Panc1 (cell line): ENCODE data around the gene FILIP1L. TPM values are rescaled to one million over a fixed set of nuclear protein-coding genes. Genes with fewer than 3 reads are reported as not detected.

Experiments
- ATAC-seq: fragments of 200-7000 bp; cut with Tn5 transposase; 2 replicates; pipeline ENCODE4 v1.9.1; 2020; ENCODE audit warnings: mild to moderate bottlenecking, moderate library complexity
- BruUV-seq: library from RNA; stranded (reverse); fragments of 400-500 nt; replicated peaks from 2 replicates; lab custom pipeline; 2021; lab: Mats Ljungman, UMichigan
- CTCF ChIA-PET: fragments of 300-600 bp; sonication (Branson Sonifier 250); formaldehyde crosslinking; loops from one replicate; lab custom pipeline; 2022; ENCODE audit warnings: antibody characterized with exemption; lab: Charles Lee
- POLR2A ChIA-PET: fragments of 300-600 bp; sonication (Branson Sonifier 250); formaldehyde crosslinking; loops from one replicate; lab custom pipeline; 2022; ENCODE audit warnings: antibody characterized with exemption; lab: Charles Lee
- DNase-seq: peaks from one replicate; pipeline ENCODE4 v3.0.0-alpha.2; 2010; ENCODE audit warnings: low read depth, low spot score
- H3K27ac ChIP-seq: 2 replicates; pipeline ENCODE4 v1.5.1; 2011; ENCODE audit warnings: mild to moderate bottlenecking, low read length, inconsistent platforms
- H3K27me3 ChIP-seq: fragments of 200-500 bp; sonication (Bioruptor generic); 2 replicates; pipeline ENCODE4 v1.6.0; 2014; ENCODE audit warnings: low read length, inconsistent platforms; ENCODE audit not compliant: control insufficient read depth, insufficient read depth
- H3K36me3 ChIP-seq: fragments of 200-500 bp; sonication (Bioruptor generic); 2 replicates; pipeline ENCODE4 v1.5.1; 2014; ENCODE audit warnings: inconsistent platforms, mild to moderate bottlenecking, low read length, moderate library complexity; ENCODE audit not compliant: control insufficient read depth, insufficient read depth
- H3K4me1 ChIP-seq: 2 replicates; pipeline ENCODE4 v1.5.1; 2011; ENCODE audit warnings: inconsistent platforms, mild to moderate bottlenecking, low read length, moderate library complexity; ENCODE audit not compliant: control insufficient read depth, insufficient read depth
- H3K4me3 ChIP-seq, 2 experiments: 2 replicates each; pipeline ENCODE4 v1.5.1; 2011 to 2012; ENCODE audit warnings: low read depth in 2 of 2, low read length in 2 of 2, mild to moderate bottlenecking in 2 of 2, inconsistent platforms in 1 of 2, moderate library complexity in 1 of 2
- H3K9me3 ChIP-seq: fragments of 200-500 bp; sonication (Bioruptor generic); 2 replicates; pipeline ENCODE4 v1.5.1; 2014; ENCODE audit warnings: low read depth, mild to moderate bottlenecking, inconsistent platforms, low read length, moderate library complexity; ENCODE audit not compliant: control insufficient read depth, insufficient read depth
- POLR2AphosphoS5 ChIP-seq: IDR thresholded peaks from 2 replicates; pipeline ENCODE4 v1.6.1; 2012; ENCODE audit warnings: mild to moderate bottlenecking, low read depth, low read length, moderate library complexity
- SIN3A ChIP-seq: IDR thresholded peaks from 2 replicates; pipeline ENCODE4 v1.6.1; 2012; ENCODE audit warnings: low read depth, mild to moderate bottlenecking, low read length, moderate library complexity, borderline replicate concordance; ENCODE audit not compliant: insufficient read depth
- TCF7L2 ChIP-seq: IDR thresholded peaks from 2 replicates; pipeline ENCODE4 v1.6.1; 2011; ENCODE audit warnings: mild to moderate bottlenecking, low read depth, low read length, inconsistent platforms
- in situ Hi-C: cut with HindIII; loops from 2 replicates; pipeline ENCODE4 v1.10.0; 2016; ENCODE audit warnings: low sequenced_read_pairs, low pct_unique_long_range_greater_than_20kb
- intact Hi-C: fragments of 100-400 bp; cut with micrococcal nuclease; formaldehyde crosslinking; loops from one replicate; pipeline ENCODE4 v1.10.0; 2022; ENCODE audit not compliant: unreplicated experiment
- total RNA-seq: library from RNA; stranded (reverse); gene quantifications from one replicate; pipeline ENCODE4 v1.2.1, GENCODE V29; 2021; ENCODE audit not compliant: unreplicated experiment
- TF ChIP-seq, protein P1 (sequence below): fragments of 450-650 bp; IDR thresholded peaks from 2 replicates; pipeline ENCODE4 v1.5.1; 2017; ENCODE audit warnings: mild to moderate bottlenecking
- TF ChIP-seq, protein P2 (sequence below), 2 experiments: IDR thresholded peaks; 2 replicates each; pipeline ENCODE4 v1.6.1; 2011 to 2012; ENCODE audit warnings: low read depth in 2 of 2, control low read depth in 1 of 2, low read length in 1 of 2, mild to moderate bottlenecking in 1 of 2, moderate library complexity in 1 of 2; ENCODE audit not compliant: insufficient read depth in 1 of 2

Gene FILIP1L
- total RNA-seq, 1 experiment from 2014 or later = 3.2 TPM

- H3K4me3 ChIP-seq = no peak overlapping the region
- DNase-seq = no peak
- intact Hi-C loops = no loop called here
- TF ChIP-seq, protein P1, sequence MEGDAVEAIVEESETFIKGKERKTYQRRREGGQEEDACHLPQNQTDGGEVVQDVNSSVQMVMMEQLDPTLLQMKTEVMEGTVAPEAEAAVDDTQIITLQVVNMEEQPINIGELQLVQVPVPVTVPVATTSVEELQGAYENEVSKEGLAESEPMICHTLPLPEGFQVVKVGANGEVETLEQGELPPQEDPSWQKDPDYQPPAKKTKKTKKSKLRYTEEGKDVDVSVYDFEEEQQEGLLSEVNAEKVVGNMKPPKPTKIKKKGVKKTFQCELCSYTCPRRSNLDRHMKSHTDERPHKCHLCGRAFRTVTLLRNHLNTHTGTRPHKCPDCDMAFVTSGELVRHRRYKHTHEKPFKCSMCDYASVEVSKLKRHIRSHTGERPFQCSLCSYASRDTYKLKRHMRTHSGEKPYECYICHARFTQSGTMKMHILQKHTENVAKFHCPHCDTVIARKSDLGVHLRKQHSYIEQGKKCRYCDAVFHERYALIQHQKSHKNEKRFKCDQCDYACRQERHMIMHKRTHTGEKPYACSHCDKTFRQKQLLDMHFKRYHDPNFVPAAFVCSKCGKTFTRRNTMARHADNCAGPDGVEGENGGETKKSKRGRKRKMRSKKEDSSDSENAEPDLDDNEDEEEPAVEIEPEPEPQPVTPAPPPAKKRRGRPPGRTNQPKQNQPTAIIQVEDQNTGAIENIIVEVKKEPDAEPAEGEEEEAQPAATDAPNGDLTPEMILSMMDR = no peak
- H3K27ac ChIP-seq = no peak overlapping the region
- no peaks in the 10 kb centered on the region for H3K4me1 ChIP-seq
- peaks cover 7% of the 10 kb centered on the region; the same call in 1 of the 2 replicates for H3K9me3 ChIP-seq
- no peaks in the 10 kb centered on the region for H3K27me3 ChIP-seq
- no peak for ATAC-seq
- BruUV-seq = no TSS peak
- no peaks in the 10 kb centered on the region for H3K36me3 ChIP-seq
- POLR2A ChIA-PET = no interaction called here
- CTCF ChIA-PET = no interaction called here
- in situ Hi-C loops = no loop called here
Observed at GRCh38 chr3:99990179-99990578, 124.1 kb downstream of the FILIP1L start.

DNA sequence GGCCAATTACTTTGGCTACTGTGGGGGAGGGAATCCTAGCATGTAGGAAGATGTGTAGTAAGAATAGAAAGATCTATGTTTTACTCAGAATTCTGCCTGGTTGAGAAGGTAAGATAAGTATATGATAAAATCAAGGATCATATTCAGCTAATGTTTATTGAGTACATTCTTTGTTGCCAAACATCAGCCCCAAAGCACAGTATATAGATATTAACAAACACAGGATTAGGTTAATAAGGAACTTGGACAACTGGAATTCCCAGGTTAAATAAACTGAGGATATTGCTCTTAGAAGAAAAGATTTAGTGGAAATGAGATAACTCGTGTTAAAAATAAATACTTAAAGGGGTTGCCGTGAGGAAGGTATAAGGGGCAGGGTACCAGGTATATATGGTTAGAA, 129.6 kb downstream of the FILIP1L start:
- no TSS peak for BruUV-seq
- Histone ChIP-seq H3K27me3 (no peaks in the 10 kb centered on the region), H3K4me1 (no peaks in the 10 kb centered on the region), H3K36me3 (no peaks in the 10 kb centered on the region), H3K9me3 (no peaks in the 10 kb centered on the region), H3K27ac (no peak overlapping the region), H3K4me3 (no peak overlapping the region)
- TF ChIP-seq SIN3A = no peak
- TF ChIP-seq, protein P1 = no peak
- TF ChIP-seq, protein P2, sequence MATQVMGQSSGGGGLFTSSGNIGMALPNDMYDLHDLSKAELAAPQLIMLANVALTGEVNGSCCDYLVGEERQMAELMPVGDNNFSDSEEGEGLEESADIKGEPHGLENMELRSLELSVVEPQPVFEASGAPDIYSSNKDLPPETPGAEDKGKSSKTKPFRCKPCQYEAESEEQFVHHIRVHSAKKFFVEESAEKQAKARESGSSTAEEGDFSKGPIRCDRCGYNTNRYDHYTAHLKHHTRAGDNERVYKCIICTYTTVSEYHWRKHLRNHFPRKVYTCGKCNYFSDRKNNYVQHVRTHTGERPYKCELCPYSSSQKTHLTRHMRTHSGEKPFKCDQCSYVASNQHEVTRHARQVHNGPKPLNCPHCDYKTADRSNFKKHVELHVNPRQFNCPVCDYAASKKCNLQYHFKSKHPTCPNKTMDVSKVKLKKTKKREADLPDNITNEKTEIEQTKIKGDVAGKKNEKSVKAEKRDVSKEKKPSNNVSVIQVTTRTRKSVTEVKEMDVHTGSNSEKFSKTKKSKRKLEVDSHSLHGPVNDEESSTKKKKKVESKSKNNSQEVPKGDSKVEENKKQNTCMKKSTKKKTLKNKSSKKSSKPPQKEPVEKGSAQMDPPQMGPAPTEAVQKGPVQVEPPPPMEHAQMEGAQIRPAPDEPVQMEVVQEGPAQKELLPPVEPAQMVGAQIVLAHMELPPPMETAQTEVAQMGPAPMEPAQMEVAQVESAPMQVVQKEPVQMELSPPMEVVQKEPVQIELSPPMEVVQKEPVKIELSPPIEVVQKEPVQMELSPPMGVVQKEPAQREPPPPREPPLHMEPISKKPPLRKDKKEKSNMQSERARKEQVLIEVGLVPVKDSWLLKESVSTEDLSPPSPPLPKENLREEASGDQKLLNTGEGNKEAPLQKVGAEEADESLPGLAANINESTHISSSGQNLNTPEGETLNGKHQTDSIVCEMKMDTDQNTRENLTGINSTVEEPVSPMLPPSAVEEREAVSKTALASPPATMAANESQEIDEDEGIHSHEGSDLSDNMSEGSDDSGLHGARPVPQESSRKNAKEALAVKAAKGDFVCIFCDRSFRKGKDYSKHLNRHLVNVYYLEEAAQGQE (IDR thresholded peaks at IDR 0.05; ENCODE audit: insufficient read depth in 1 of 2, low read depth in 2 of 2, low read length in 1 of 2) = no peak
- TF ChIP-seq TCF7L2 = no peak
- TF ChIP-seq POLR2AphosphoS5 = no peak
- in situ Hi-C loops (no loop called here), intact Hi-C loops (no loop called here)
- no peak for ATAC-seq
- ChIA-PET POLR2A (no interaction called here), CTCF (no interaction called here)
- DNase-seq = no peak

- ChIA-PET POLR2A (no interaction called here), CTCF (interaction anchor here (0.7 kb wide), 1 partner anchor 293 kb away, joined by 3 read pairs; no protein-coding TSS in a partner anchor)
- DNase-seq = no peak
- H3K4me3 ChIP-seq = no peak overlapping the region
- no peaks in the 10 kb centered on the region for H3K36me3 ChIP-seq
- H3K9me3 ChIP-seq = no peaks in the 10 kb centered on the region
- no peak for ATAC-seq
- no TSS peak for BruUV-seq
- intact Hi-C loops = no loop called here
- no peaks in the 10 kb centered on the region for H3K4me1 ChIP-seq
- TF ChIP-seq, protein P2 (IDR thresholded peaks at IDR 0.05; ENCODE audit: insufficient read depth in 1 of 2, low read depth in 2 of 2, low read length in 1 of 2) = no peak
- TF ChIP-seq, protein P1 = no peak
- TF ChIP-seq TCF7L2 = no peak
- no peak for TF ChIP-seq SIN3A
- no peak for TF ChIP-seq POLR2AphosphoS5
- in situ Hi-C loops = no loop called here
- no peak overlapping the region for H3K27ac ChIP-seq
- H3K27me3 ChIP-seq = no peaks in the 10 kb centered on the region
Observed at GRCh38 chr3:99984139-99984538, 130.2 kb downstream of the FILIP1L start.
